Measurements from ENCODE around the gene PPIL1. TPM values are rescaled to one million over a fixed set of nuclear protein-coding genes. Genes with fewer than 3 reads are reported as not detected.

Gene PPIL1
- polyA plus RNA-seq, 1 donor from 2014 or later, result 104 TPM

- H3K27me3 ChIP-seq (ENCODE audit: insufficient read depth, low read depth, low read length), result no peaks in the 10 kb centered on the region
- no peaks in the 10 kb centered on the region for H3K79me2 ChIP-seq (replicated peaks; ENCODE audit: insufficient read depth, low read length)
- H3K9me3 ChIP-seq (ENCODE audit: low read length), result no peaks in the 10 kb centered on the region
- H4K20me1 ChIP-seq (ENCODE audit: insufficient read depth), result no peaks in the 10 kb centered on the region
- no peak overlapping the region for H2AFZ ChIP-seq (ENCODE audit: low read depth, low read length)
- H3K36me3 ChIP-seq (ENCODE audit: insufficient read depth, low read length), result peaks cover 7% of the 10 kb centered on the region
- H3K9me2 ChIP-seq (ENCODE audit: insufficient read depth, low read length), result no peaks in the 10 kb centered on the region
- H3F3A ChIP-seq (ENCODE audit: insufficient read depth, low read length, poor library complexity, severe bottlenecking), result no peaks in the 10 kb centered on the region
- no peak overlapping the region for H3K9ac ChIP-seq (ENCODE audit: low read length)
- no peak overlapping the region for H3K4me2 ChIP-seq (ENCODE audit: low read length)
- no peak for TF ChIP-seq RAD21 (conservative IDR thresholded peaks at IDR 0.05)
- no peak for TF ChIP-seq CTCF (IDR thresholded peaks at IDR 0.05; ENCODE audit: poor library complexity, severe bottlenecking)
- no peak for TF ChIP-seq SMC3 (conservative IDR thresholded peaks at IDR 0.05; ENCODE audit: poor library complexity)
- no peak for TF ChIP-seq EP300 (conservative IDR thresholded peaks at IDR 0.05; ENCODE audit: poor library complexity, severe bottlenecking)
- TF ChIP-seq EZH2 (IDR thresholded peaks at IDR 0.05; ENCODE audit: borderline replicate concordance, insufficient read depth, low read length, poor library complexity, severe bottlenecking), result no peak
- TF ChIP-seq TAF1 (IDR thresholded peaks at IDR 0.05; ENCODE audit: low read depth), result no peak
- TF ChIP-seq REST (IDR thresholded peaks at IDR 0.05; ENCODE audit: borderline replicate concordance), result no peak
- no peak for TF ChIP-seq POLR2AphosphoS5 (IDR thresholded peaks at IDR 0.05)
- no peak for TF ChIP-seq MXI1 (conservative IDR thresholded peaks at IDR 0.05; ENCODE audit: poor library complexity, severe bottlenecking)
- H3K4me3 ChIP-seq (ENCODE audit: low read length), result no peak overlapping the region
- H3K27ac ChIP-seq (ENCODE audit: low read length), result no peak overlapping the region
Observed at GRCh38 chr6:36917541-36918193, 43.1 kb upstream of the PPIL1 start.

GRCh38 chr6:36916126-36916525, 41.5 kb upstream of the PPIL1 start:
- no peak overlapping the region for H3K4me3 ChIP-seq (ENCODE audit: low read length)
- H3K27ac ChIP-seq (ENCODE audit: low read length), result no peak overlapping the region
- H3K9me2 ChIP-seq (ENCODE audit: insufficient read depth, low read length), result no peaks in the 10 kb centered on the region
- no peak overlapping the region for H3K9ac ChIP-seq (ENCODE audit: low read length)
- H3F3A ChIP-seq (ENCODE audit: insufficient read depth, low read length, poor library complexity, severe bottlenecking), result no peaks in the 10 kb centered on the region
- H3K27me3 ChIP-seq (ENCODE audit: insufficient read depth, low read depth, low read length), result no peaks in the 10 kb centered on the region
- TF ChIP-seq MXI1 (conservative IDR thresholded peaks at IDR 0.05; ENCODE audit: poor library complexity, severe bottlenecking), result no peak
- no peak for TF ChIP-seq EZH2 (IDR thresholded peaks at IDR 0.05; ENCODE audit: borderline replicate concordance, insufficient read depth, low read length, poor library complexity, severe bottlenecking)
- no peak for TF ChIP-seq EP300 (conservative IDR thresholded peaks at IDR 0.05; ENCODE audit: poor library complexity, severe bottlenecking)
- no peak for TF ChIP-seq REST (IDR thresholded peaks at IDR 0.05; ENCODE audit: borderline replicate concordance)
- TF ChIP-seq TAF1 (IDR thresholded peaks at IDR 0.05; ENCODE audit: low read depth), result no peak
- no peak for TF ChIP-seq SMC3 (conservative IDR thresholded peaks at IDR 0.05; ENCODE audit: poor library complexity)
- TF ChIP-seq POLR2AphosphoS5 (IDR thresholded peaks at IDR 0.05), result no peak
- no peak for TF ChIP-seq CTCF (IDR thresholded peaks at IDR 0.05; ENCODE audit: poor library complexity, severe bottlenecking)
- TF ChIP-seq RAD21 (conservative IDR thresholded peaks at IDR 0.05), result no peak
- peaks cover 7% of the 10 kb centered on the region for H3K36me3 ChIP-seq (ENCODE audit: insufficient read depth, low read length)
- H2AFZ ChIP-seq (ENCODE audit: low read depth, low read length), result no peak overlapping the region
- H4K20me1 ChIP-seq (ENCODE audit: insufficient read depth), result no peaks in the 10 kb centered on the region
- no peak overlapping the region for H3K4me2 ChIP-seq (ENCODE audit: low read length)
- no peaks in the 10 kb centered on the region for H3K9me3 ChIP-seq (ENCODE audit: low read length)
- no peaks in the 10 kb centered on the region for H3K79me2 ChIP-seq (replicated peaks; ENCODE audit: insufficient read depth, low read length)

All from neural cell (in vitro differentiated cells).